ENCODE measurements around the gene GPC3. TPM values are rescaled to one million over a fixed set of nuclear protein-coding genes. Genes with fewer than 3 reads are reported as not detected.

GPC3 gene
- total RNA-seq, 1 experiment from 2014 or later, result 0.98 TPM

DNA sequence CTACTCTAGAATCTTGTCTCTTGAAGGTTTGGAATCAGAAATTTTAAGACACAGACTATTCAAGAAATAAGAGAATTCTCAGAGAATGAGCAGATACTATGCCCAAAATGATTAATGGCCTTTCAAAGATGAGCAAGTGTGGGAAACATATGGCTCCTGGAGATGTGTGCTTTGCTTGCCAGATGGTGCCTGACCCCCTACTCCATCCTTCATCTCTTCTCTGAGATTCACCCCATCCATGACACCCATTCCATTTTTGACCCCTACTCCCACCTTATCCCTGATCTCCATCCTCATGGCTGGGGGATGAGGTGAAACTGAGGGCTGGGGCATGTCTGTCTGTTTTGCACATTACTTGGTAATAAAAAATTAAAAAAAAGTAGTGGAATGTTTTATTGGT is 75.5 kb downstream of the GPC3 start:
- H3K4me2 ChIP-seq (ENCODE audit: low read length), result no peak overlapping the region
- no peak overlapping the region for H3K9ac ChIP-seq (ENCODE audit: low read length)
- intact Hi-C loops (cut with micrococcal nuclease), result no loop called here
- DNase-seq (ENCODE audit: low read depth, low spot score), result no peak
- BruUV-seq (replicated peaks), result no TSS peak
- ChIA-PET RAD21 (ENCODE audit: low non-redundant PET in 1 of 2, low total read pairs in 2 of 2, uncharacterized antibody in 2 of 2, unreplicated experiment in 2 of 2) (no interaction called here), POLR2A (no interaction called here), CTCF (no interaction called here)
- H3K79me2 ChIP-seq (ENCODE audit: insufficient read depth, low read length), result no peaks in the 10 kb centered on the region
- no peaks in the 10 kb centered on the region for H3K36me3 ChIP-seq (ENCODE audit: control insufficient read depth in 1 of 2, insufficient read depth in 2 of 2, low read length in 2 of 2)
- H3K27me3 ChIP-seq (ENCODE audit: insufficient read depth, low read length), result no peaks in the 10 kb centered on the region
- no peak for TF ChIP-seq CEBPB (IDR thresholded peaks at IDR 0.05; ENCODE audit: low read depth)
- no peak for TF ChIP-seq CBX3 (IDR thresholded peaks at IDR 0.05; ENCODE audit: low read depth)
- TF ChIP-seq, protein P1, sequence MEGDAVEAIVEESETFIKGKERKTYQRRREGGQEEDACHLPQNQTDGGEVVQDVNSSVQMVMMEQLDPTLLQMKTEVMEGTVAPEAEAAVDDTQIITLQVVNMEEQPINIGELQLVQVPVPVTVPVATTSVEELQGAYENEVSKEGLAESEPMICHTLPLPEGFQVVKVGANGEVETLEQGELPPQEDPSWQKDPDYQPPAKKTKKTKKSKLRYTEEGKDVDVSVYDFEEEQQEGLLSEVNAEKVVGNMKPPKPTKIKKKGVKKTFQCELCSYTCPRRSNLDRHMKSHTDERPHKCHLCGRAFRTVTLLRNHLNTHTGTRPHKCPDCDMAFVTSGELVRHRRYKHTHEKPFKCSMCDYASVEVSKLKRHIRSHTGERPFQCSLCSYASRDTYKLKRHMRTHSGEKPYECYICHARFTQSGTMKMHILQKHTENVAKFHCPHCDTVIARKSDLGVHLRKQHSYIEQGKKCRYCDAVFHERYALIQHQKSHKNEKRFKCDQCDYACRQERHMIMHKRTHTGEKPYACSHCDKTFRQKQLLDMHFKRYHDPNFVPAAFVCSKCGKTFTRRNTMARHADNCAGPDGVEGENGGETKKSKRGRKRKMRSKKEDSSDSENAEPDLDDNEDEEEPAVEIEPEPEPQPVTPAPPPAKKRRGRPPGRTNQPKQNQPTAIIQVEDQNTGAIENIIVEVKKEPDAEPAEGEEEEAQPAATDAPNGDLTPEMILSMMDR (IDR thresholded peaks at IDR 0.05 in 2 of 3, conservative IDR thresholded peaks at IDR 0.05 in 1 of 3; ENCODE audit: borderline replicate concordance in 1 of 3, insufficient read depth in 1 of 3, low read depth in 2 of 3, low read length in 2 of 3), result no peak
- TF ChIP-seq, protein P2, sequence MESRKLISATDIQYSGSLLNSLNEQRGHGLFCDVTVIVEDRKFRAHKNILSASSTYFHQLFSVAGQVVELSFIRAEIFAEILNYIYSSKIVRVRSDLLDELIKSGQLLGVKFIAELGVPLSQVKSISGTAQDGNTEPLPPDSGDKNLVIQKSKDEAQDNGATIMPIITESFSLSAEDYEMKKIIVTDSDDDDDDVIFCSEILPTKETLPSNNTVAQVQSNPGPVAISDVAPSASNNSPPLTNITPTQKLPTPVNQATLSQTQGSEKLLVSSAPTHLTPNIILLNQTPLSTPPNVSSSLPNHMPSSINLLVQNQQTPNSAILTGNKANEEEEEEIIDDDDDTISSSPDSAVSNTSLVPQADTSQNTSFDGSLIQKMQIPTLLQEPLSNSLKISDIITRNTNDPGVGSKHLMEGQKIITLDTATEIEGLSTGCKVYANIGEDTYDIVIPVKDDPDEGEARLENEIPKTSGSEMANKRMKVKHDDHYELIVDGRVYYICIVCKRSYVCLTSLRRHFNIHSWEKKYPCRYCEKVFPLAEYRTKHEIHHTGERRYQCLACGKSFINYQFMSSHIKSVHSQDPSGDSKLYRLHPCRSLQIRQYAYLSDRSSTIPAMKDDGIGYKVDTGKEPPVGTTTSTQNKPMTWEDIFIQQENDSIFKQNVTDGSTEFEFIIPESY (IDR thresholded peaks at IDR 0.05; ENCODE audit: extremely low read depth, insufficient replicate concordance, low read length), result no peak
- no peaks in the 10 kb centered on the region for H3K9me2 ChIP-seq (ENCODE audit: insufficient read depth)
- no peaks in the 10 kb centered on the region for H3K4me1 ChIP-seq (ENCODE audit: control insufficient read depth in 1 of 2, insufficient read depth in 2 of 2, low read length in 2 of 2)
- no peak overlapping the region for H2AFZ ChIP-seq (ENCODE audit: low read depth, low read length, poor library complexity, severe bottlenecking)
- H3K4me3 ChIP-seq (replicated peaks in 1 of 2; ENCODE audit: low read depth in 1 of 2, low read length in 2 of 2), result no peak overlapping the region
- H3K27ac ChIP-seq (ENCODE audit: low read depth, low read length), result no peak overlapping the region
- no peak for ATAC-seq
- H3K9me3 ChIP-seq (ENCODE audit: control insufficient read depth in 1 of 2, insufficient read depth in 1 of 2, low read depth in 1 of 2, low read length in 2 of 2), result no peaks in the 10 kb centered on the region
- no peaks in the 10 kb centered on the region for H4K20me1 ChIP-seq (ENCODE audit: insufficient read depth)
